ENCODE measurements around the gene NDUFS2.

NDUFS2 gene

GRCh38 chr1:161165742-161166668, 36.2 kb upstream of the NDUFS2 start, which contains the start of gene PPOX:
TSS of gene PPOX (plus strand) at chr1:161166426. CDS start at chr1:161166848, 422 bp downstream.
- TF ChIP-seq CTCF (conservative IDR thresholded peaks at IDR 0.05) = peak; percentile 38
- peak within 1 kb of the TSS; percentile 79 for H3K27ac ChIP-seq

GRCh38 chr1:161166669-161167548, 35.3 kb upstream of the NDUFS2 start:
- H3K27ac ChIP-seq = peak overlapping the region; percentile 79

GRCh38 chr1:161168906-161169305, 33.3 kb upstream of the NDUFS2 start:
- no peak overlapping the region for H3K27ac ChIP-seq

More at GRCh38 chr1:161166669-161167548, 35.3 kb upstream of the NDUFS2 start:
- TF ChIP-seq CTCF (conservative IDR thresholded peaks at IDR 0.05) = no peak

GRCh38 chr1:161171191-161171590, 31.0 kb upstream of the NDUFS2 start:
- TF ChIP-seq CTCF (conservative IDR thresholded peaks at IDR 0.05) = peak; percentile 32; the same call in 1 of the 2 replicates
- H3K27ac ChIP-seq = 0 out of 2 replicates have a peak overlapping the region, but pooled peaks have one; percentile 2

More at GRCh38 chr1:161168906-161169305, 33.3 kb upstream of the NDUFS2 start:
- TF ChIP-seq CTCF (conservative IDR thresholded peaks at IDR 0.05) = no peak

- TF ChIP-seq CTCF (conservative IDR thresholded peaks at IDR 0.05) = no peak
These were observed 30.5 kb upstream of the NDUFS2 start for GRCh38 chr1:161171696-161172095.

GRCh38 chr1:161172349-161172748, 29.8 kb upstream of the NDUFS2 start:
- 0 out of 2 replicates have a peak overlapping the region, but pooled peaks have one; percentile 14 for H3K27ac ChIP-seq
- TF ChIP-seq CTCF (conservative IDR thresholded peaks at IDR 0.05) = no peak

More at GRCh38 chr1:161171696-161172095, 30.5 kb upstream of the NDUFS2 start:
- 0 out of 2 replicates have a peak overlapping the region, but pooled peaks have one; percentile 2 for H3K27ac ChIP-seq
